Naive B cell (primary cell): Measurements from ENCODE around the gene TXNRD2. TPM values are rescaled to one million over a fixed set of nuclear protein-coding genes. Genes with fewer than 3 reads are reported as not detected.
"Not testable (repeated sequence)": the region's sequence is repeated elsewhere in the genome, so short reads cannot be mapped to it uniquely, and the experiment has no call there.

Experiments used
- ATAC-seq, 2 donors: fragments of 150-1000 bp; cut with Tn5 transposase; 2 replicates each; pipeline ENCODE4 v1.10.0; 2021; ENCODE audit warnings: low read depth in 2 of 2, mild to moderate bottlenecking in 2 of 2, moderate library complexity in 2 of 2
- DNase-seq: peaks from one replicate; pipeline ENCODE4 v3.0.0; 2022
- H3K27ac Mint-ChIP-seq, 6 donors: one replicate each; pipeline ENCODE4 v1.8.0; 2020 to 2022; ENCODE audit warnings: mild to moderate bottlenecking in 6 of 6, mixed read lengths in 6 of 6, moderate library complexity in 5 of 6, inconsistent platforms in 2 of 6
- H3K27me3 Mint-ChIP-seq, 3 donors: one replicate each; pipeline ENCODE4 v1.8.0; 2021 to 2022; ENCODE audit warnings: mixed read lengths in 3 of 3, mild to moderate bottlenecking in 1 of 3
- H3K36me3 Mint-ChIP-seq, 2 donors: one replicate each; pipeline ENCODE4 v1.8.0; 2020 to 2022; ENCODE audit warnings: mixed read lengths in 2 of 2, inconsistent platforms in 1 of 2, mild to moderate bottlenecking in 1 of 2
- H3K4me1 Mint-ChIP-seq, 3 donors: one replicate each; pipeline ENCODE4 v1.8.0; 2020 to 2022; ENCODE audit warnings: mixed read lengths in 3 of 3, inconsistent platforms in 1 of 3, mild to moderate bottlenecking in 1 of 3, moderate library complexity in 1 of 3
- H3K4me3 Mint-ChIP-seq, 8 donors: one replicate each; pipeline ENCODE4 v1.8.0; 2020 to 2022; ENCODE audit warnings: mild to moderate bottlenecking in 8 of 8, mixed read lengths in 8 of 8, moderate library complexity in 8 of 8, inconsistent platforms in 2 of 8
- H3K9me3 Mint-ChIP-seq, 7 donors: one replicate each; pipeline ENCODE4 v1.8.0; 2020 to 2022; ENCODE audit warnings: mixed read lengths in 7 of 7, mild to moderate bottlenecking in 5 of 7, inconsistent platforms in 2 of 7, moderate library complexity in 1 of 7
- polyA plus RNA-seq, 6 donors: library from polyadenylated mRNA; unstranded; fragments of 300-500 nt; fragmentation: Illumina TruSeq; gene quantifications; one replicate each; pipeline ENCODE4 v1.2.3, GENCODE V29; 2021; ENCODE audit warnings: low read depth in 6 of 6

Gene TXNRD2
- polyA plus RNA-seq, 6 donors from 2014 or later: 8.1 to 14.7 (median 10.1) TPM

DNA sequence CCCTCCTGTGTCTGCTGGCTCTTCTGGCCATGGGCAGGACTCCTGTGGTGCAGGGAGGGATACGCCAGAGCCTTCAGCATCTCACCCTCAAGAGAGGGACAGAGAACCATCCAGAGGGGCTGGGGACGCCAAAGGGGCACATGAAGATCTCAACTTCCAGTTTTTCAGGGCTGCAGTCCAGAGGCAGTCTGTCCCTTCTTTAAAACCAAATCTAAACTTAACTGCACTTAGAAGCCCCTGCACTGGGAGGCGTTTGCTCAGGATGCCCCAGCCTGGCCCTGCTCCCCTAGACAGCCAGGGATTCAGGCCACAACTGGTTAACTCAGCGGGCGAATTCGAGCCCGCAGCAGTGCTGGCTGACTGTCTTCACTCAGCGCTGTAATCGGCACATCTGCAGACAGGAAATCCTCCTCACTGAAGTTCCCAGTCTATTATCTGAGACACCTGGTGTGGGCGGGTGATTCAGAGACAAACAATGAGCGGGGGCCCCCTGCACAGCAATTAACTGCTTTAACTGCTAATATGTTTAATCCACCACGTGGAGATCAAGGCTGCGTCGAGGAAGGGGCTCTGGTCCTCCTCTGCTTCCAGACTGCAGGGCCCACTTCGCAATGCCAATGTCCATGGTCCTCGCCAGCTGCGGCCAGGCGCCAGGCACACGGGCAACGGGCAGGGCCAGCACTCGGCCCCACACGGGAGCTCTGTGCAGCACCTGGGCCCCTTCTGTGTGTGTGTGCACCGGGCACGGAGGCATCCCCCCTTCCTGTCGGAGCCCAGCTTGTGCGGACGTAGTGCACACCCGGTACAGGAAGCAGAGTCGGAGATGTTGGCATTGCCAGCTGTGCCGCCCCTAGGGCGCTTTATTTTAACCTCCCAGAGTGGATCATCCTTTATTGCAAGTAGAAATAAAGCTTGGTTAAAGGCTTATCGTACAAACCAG lies 50.0 kb downstream of the TXNRD2 start:
- no peaks in the 10 kb centered on the region for H3K36me3 Mint-ChIP-seq
- H3K27ac Mint-ChIP-seq: peak overlapping the region; percentile 21 to 84 (median 72)
- no peaks in the 10 kb centered on the region for H3K9me3 Mint-ChIP-seq
- ATAC-seq (peak; percentile 85 to 89), DNase-seq (peak; percentile 35)
- no peaks in the 10 kb centered on the region for H3K27me3 Mint-ChIP-seq
- H3K4me1 Mint-ChIP-seq: peaks cover 25 to 43% (median 40%) of the 10 kb centered on the region in 3 donors
- peak overlapping the region; percentile 79 to 93 (median 88) for H3K4me3 Mint-ChIP-seq

DNA sequence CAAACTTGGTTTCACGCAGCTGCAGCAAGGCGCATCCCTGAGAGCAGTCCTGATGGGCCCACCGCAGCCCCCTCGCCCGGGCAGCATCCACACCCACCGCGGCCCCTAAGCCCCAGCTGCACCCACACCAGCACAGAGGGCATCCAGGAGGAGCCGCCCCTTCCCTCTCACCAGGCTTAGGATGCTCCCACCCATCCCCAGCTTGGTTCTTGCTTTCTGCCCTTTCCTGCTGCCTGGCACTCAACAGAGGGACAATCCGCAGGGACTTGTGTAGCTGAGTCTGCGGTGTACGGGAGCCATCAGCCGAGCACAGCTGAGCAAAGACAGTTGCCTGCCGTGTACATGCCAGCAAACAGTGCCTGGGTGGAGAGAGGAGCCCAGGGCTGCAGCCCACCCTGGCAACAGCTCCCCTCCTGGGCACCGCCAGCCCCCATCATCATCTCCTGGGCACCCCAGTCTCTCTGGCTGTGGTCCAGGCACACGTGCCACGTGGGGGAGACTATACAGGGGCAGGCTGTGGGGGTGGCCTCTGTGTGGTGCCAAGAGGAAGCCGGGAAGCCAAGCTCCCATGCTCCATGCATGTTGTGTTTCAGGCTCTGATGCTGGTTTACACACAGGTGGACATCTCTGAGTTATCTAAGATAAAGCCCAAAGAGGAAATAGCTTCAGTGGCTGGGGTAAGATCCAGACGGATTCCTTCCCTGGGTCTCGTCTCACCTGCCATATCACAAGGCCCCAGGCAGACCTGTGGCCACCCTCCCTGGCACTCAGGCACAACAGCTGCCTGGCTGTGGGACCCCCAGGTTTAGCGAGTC lies 50.9 kb downstream of the TXNRD2 start:
- ATAC-seq (no peak), DNase-seq (no peak)
- Mint-ChIP-seq H3K4me3 (peak overlapping the region; percentile 79 to 93 (median 88)), H3K36me3 (no peaks in the 10 kb centered on the region), H3K4me1 (peaks cover 28 to 52% (median 49%) of the 10 kb centered on the region in 3 donors), H3K9me3 (no peaks in the 10 kb centered on the region), H3K27ac (peak overlapping the region in 4 of 6 donors; percentile 69 to 84 (median 75)), H3K27me3 (no peaks in the 10 kb centered on the region)

DNA sequence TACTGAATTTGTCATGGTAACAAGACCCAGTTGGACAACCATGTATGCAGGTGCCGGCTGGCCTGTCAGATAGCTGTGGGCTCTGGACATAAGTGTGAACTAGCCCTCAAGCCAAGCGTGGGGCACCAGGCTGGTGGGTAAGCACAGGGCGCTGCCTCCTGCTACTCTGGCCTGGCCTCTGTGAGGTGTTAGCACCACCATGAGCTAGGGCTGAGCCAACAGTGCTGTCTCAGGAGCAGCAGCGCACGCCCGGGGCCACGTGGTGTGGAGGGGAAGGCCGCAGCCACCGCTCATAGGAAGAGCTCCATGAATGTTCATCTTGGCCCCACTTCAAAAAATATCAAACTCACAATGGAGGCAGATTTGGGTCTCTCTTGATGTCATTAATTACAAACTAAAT lies 51.7 kb downstream of the TXNRD2 start:
- Mint-ChIP-seq H3K27me3 (no peaks in the 10 kb centered on the region), H3K4me1 (peaks cover 31 to 56% (median 50%) of the 10 kb centered on the region in 3 donors), H3K4me3 (peak overlapping the region in 3 of 8 donors; percentile 10 to 41 (median 29)), H3K27ac (peak overlapping the region in 1 of 6 donors; percentile 56), H3K9me3 (no peaks in the 10 kb centered on the region), H3K36me3 (no peaks in the 10 kb centered on the region)
- no peak for DNase-seq
- no peak for ATAC-seq

DNA sequence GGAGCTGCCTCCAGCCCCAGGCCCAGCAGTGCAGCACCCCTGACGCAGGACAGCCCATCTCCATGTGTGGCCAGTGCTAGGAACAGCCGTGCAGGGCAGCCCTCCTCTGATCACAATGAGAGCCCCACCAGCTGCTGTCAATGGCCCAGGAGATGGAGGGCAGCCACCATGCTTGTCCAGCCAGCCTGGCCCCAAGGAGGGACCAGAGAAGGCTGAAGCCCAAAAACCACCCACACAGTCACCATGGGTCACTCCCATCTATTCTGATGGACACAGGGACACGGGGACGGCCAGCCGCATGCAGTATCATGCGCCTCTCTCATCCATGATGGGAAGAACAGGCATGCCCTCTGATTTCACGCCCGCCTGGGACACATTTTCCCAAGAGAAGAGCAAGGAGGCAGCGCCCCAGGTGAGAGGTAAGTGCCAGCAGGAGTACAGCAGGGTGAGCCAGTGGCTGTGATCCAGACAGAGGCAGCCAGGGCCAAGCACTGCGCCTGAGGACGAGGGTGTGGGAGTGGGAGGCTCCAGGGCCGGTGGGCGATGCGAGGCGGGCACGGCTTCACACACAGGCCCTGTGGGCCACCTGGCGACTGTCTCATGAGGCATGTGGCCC lies 53.4 kb downstream of the TXNRD2 start:
- ATAC-seq (no peak), DNase-seq (no peak)
- Mint-ChIP-seq H3K27ac (peak overlapping the region in 2 of 6 donors; percentile 29 to 51), H3K36me3 (no peaks in the 10 kb centered on the region), H3K27me3 (no peaks in the 10 kb centered on the region), H3K4me1 (peaks cover 31 to 52% (median 48%) of the 10 kb centered on the region in 3 donors), H3K4me3 (peak overlapping the region in 2 of 8 donors; percentile 21 to 25), H3K9me3 (no peaks in the 10 kb centered on the region)

DNA sequence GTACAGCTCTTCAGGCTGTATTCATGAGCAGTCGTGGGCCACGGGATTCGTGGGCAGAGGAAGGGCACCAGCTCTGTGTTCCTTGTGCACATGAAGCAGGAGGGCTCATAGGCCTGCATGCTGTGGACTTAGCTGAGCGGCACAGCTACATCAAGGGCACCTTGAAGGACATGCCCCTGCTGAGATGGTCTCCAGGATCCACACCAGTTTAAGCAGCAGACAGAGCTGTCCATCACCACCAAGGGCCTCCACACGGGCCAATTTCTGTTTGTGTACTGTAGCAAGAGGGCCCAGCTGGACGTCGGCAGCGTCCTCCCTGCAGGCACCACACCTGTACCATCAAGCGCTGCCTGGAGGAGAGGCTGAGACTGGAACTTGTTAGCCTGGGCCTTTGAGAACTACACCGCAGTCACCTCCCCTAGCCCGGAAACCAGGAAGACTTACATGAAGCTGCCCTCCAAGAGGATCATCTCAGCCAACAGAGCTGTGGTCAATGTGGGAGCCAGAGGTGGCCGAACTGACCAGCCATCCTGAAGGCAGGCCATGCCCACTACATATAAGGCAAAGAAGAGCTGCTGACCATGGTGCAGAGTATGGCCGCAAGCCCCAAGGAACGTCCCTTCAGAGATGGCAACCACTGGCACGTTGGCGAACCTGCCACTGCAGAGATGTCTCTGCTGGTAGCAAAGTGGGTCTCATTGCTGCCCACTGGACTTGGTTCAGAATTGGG lies 54.2 kb downstream of the TXNRD2 start:
- no peak for DNase-seq
- Mint-ChIP-seq H3K27me3 (no peaks in the 10 kb centered on the region), H3K4me3 (peak overlapping the region in 5 of 8 donors; percentile 8 to 74 (median 16)), H3K9me3 (no peaks in the 10 kb centered on the region), H3K36me3 (no peaks in the 10 kb centered on the region), H3K4me1 (peaks cover 31 to 48% (median 40%) of the 10 kb centered on the region in 3 donors), H3K27ac (peak overlapping the region in 5 of 6 donors; percentile 56 to 93 (median 79))
- ATAC-seq: no peak

DNA sequence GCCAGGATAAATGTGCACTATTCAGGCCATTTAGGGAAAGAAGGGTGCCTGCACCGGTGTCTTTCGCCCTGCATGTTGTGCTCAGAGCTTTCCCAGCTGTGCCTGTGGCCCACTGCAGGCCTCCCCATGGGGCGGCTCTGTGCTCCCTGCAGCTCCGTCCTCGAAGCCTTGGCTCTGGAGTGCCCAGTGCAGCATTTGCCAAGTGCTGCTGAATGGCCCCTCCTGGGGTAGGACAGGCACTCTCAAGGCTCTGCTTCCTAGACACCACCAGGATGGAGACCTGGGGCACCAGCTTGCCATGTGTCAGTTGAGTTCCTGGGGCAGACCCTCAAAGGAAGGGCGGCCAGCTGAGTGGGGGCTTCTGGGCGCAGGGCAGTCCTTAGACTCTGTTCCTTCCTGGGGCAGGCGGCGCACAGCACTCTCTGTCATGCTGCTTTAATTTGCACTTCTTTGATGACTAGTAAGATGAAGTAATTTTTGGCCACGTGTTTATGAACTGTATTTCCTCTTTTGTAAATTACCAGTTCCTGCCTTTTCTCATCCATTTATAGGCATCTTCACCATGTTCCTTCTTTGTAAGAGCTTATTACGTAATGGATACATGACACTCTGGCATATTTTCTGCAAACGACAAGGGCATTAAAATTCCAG lies 54.9 kb downstream of the TXNRD2 start:
- peaks cover 29 to 41% (median 33%) of the 10 kb centered on the region in 3 donors for H3K4me1 Mint-ChIP-seq

DNA sequence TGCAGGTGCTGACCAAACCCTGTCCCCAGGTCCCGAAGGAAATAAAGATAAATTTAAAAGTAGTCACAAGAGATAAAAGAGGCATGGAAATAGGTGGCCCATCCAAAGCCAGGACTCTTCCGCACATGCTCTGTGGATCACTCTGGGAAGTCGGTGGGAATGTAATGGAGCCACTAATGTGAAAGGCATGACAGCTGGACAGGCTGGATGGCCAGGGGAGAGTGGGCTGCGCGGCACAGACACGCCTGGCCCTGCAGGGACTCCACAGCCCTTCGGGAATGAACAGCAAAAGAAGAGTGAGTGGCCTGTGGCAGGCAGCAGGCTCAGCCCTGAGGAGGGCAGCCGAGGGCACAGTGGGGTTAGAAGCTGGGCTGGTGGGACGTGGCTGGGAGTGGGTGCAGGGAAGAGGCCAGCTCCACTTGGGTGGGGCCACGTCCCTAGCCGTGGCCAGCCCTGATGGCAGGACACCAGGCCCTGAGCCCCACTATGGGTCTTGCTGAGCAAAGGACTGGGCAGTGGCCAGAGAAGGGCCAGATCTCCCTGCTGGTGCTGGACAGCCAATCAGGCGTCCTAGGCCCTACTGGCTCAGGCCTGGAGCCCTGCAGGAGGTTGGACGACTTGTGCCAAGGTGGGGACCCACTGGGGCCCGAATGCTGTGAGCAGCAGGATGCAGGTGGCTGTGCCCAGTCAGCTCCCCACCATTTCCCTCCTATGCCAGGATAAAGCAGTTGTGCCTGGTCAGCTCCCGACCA lies 55.6 kb downstream of the TXNRD2 start:
- H3K27ac Mint-ChIP-seq: peak overlapping the region in 4 of 6 donors; percentile 39 to 93 (median 79)
- H3K4me3 Mint-ChIP-seq: peak overlapping the region in 2 of 8 donors; percentile 22 to 44
- H3K36me3 Mint-ChIP-seq: no peaks in the 10 kb centered on the region
- no peaks in the 10 kb centered on the region for H3K27me3 Mint-ChIP-seq
- peaks cover 21 to 34% (median 26%) of the 10 kb centered on the region in 3 donors for H3K4me1 Mint-ChIP-seq
- no peak for DNase-seq
- ATAC-seq: no peak
- no peaks in the 10 kb centered on the region for H3K9me3 Mint-ChIP-seq

More for the DNA sequence above, 54.9 kb downstream of the TXNRD2 start:
- Mint-ChIP-seq H3K27ac (peak overlapping the region in 5 of 6 donors; percentile 56 to 93 (median 79)), H3K9me3 (no peaks in the 10 kb centered on the region), H3K36me3 (no peaks in the 10 kb centered on the region), H3K27me3 (no peaks in the 10 kb centered on the region), H3K4me3 (peak overlapping the region in 6 of 8 donors; percentile 8 to 74 (median 31))
- DNase-seq: peak; percentile 25
- peak; percentile 41 to 64 for ATAC-seq

DNA sequence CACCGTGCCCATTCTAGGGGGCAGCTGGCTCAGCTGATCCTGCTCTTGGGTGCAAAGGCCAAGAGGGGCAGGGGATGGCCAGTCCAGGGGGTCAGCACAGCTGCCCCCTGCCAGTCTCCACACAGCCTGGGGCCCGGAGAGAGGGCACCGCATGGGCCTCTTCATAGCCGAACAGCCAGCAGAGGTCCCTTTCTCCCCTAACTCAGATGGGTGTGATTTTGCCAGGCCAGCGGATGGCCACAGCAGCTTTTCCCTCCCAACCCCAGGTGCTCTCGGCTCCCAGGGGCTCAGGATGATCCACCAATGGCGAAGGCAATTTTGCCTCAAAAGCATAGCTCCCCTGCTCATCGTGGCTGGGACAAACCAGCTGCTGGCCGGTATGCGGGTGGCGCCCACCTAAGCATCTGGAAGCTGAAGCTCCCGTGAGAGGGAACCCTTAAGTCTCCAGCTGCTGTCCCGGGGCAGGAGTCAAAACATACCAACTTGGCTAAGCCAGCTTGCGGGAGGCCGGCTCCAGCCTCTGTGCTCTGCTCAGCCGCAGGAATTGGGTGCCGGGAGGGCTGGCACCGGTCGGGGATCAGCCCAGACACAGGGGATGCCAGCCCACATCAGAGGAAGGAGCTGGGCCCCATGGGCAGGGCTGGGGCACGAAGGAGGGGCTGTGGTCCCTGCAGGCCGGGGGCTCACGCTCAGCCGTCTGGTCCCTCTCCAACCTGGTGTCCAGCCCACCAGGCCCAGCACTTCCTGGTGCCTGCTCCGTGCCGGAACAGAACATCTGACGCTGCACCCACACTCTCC lies 56.5 kb downstream of the TXNRD2 start:
- no peak overlapping the region for H3K4me3 Mint-ChIP-seq
- DNase-seq (no peak), ATAC-seq (no peak)
- no peaks in the 10 kb centered on the region for H3K27me3 Mint-ChIP-seq
- no peaks in the 10 kb centered on the region for H3K9me3 Mint-ChIP-seq
- no peaks in the 10 kb centered on the region for H3K36me3 Mint-ChIP-seq
- H3K4me1 Mint-ChIP-seq: peaks cover 15 to 29% (median 21%) of the 10 kb centered on the region in 3 donors
- H3K27ac Mint-ChIP-seq: peak overlapping the region in 3 of 6 donors; percentile 76 to 83 (median 82)

DNA sequence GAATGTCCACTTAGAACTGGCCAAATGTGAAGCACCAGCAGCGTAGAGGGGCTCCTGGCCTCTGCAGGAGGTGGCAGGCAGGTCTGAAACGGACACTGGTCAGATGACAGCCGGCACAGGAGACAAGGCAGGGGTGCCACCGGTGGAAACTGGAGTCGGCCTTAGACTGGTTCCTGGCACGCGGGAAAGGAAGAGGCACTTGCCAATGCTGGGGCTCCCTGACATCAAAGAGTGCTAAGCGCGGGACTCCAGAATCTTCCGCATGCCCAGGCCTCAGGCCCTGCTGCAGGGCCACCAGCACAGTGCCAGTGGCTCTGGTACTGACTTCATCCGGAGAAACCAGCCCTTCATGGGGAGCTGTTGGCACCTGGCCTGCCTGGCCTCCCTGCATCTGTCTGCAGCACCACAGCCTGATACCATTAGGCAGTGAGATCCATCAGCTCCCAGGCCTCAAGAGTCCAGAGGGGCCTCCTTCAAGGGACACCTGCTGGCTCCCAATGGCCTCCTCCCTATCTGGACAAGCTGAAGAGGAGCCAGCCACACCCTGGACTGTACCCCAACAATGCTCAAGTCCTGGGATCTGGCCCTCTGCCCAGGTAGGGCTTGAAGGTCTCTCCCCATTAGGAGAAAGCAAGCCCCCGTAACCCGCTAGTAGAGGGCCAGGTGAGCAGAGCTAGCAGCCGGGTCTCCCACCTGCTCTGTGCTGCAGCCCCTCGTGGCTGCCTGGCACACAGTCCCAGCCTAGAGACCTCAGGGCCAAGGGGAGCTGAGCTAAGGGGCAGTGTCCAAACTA lies 57.3 kb downstream of the TXNRD2 start:
- no peak overlapping the region for H3K27ac Mint-ChIP-seq
- ATAC-seq: no peak
- no peaks in the 10 kb centered on the region for H3K9me3 Mint-ChIP-seq
- H3K4me1 Mint-ChIP-seq: peaks cover 15 to 26% (median 21%) of the 10 kb centered on the region in 3 donors
- DNase-seq: no peak
- no peak overlapping the region for H3K4me3 Mint-ChIP-seq
- H3K36me3 Mint-ChIP-seq: no peaks in the 10 kb centered on the region
- no peaks in the 10 kb centered on the region for H3K27me3 Mint-ChIP-seq

DNA sequence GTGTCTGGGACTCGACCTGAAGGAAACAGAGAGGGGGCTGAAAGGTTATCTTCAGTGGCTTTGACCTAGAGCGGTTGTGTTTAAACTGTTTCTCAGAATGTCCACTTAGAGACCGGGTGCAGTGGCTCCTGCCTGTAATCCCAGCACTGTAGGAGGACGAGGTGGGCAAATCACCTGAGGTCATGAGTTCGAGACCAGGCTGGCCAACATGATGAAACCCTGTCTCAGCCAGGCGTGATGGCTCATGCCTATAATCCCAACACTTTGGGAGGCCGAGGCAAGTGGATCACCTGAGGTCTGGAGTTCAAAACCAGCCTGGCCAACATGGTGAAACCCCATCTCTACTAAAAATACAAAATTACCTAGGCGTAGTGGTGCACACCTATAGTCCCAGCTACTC lies 58.2 kb downstream of the TXNRD2 start:
- ATAC-seq, H3K27me3 Mint-ChIP-seq, H3K27ac Mint-ChIP-seq, H3K36me3 Mint-ChIP-seq, H3K4me3 Mint-ChIP-seq, DNase-seq, H3K9me3 Mint-ChIP-seq: not testable (repeated sequence)
- H3K4me1 Mint-ChIP-seq: peaks cover 15 to 26% (median 21%) of the 10 kb centered on the region in 3 donors
